Glomerular visceral epithelial cell (primary cell): ENCODE data around the gene OTOA.
"Not testable (repeated sequence)": the region's sequence is repeated elsewhere in the genome, so short reads cannot be mapped to it uniquely, and the experiment has no call there.

Experiments used
- DNase-seq: peaks from one replicate; pipeline ENCODE4 v3.0.0-alpha.2; 2016; ENCODE audit errors: extremely low spot score

OTOA gene

DNA sequence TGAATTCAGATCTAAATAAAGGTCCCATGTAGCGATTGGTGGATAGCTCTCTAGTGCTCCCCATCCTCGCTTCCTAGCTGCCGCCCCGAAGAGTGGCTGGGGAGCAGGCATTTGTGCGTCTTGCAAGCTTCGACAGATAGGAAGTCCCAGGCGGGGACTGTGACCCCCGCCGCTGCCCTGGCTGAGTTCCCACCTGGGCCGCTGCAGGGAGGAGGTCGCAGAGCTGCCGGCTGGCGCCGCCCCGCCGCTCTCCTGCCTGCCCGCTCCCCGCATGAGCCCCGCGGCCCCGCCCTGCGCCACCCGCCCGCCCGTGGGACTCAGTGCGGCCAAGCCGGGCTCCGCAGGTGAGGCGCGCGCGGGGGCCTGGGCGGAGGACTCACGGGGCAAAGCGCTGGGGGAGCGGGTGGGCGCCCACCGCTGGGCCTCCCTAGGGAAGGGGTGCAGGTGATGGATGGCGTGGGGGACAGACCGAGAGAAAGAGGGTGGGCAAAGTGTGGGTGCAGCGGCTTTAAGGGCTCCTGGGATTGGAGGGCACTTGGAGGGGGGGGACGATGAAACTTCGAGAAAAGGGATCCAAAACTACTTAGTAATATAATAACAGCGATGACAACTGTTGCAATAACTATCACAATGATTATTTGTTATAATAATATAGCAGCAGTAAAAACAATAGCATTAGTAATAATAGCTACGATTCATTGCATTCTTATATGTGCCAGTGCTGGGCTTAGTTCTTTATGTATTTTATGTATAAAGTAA lies at the start of gene OTOA:
TSS of gene OTOA (plus strand) at position 80 of the 759 bp plus-strand sequence. CDS start 14,547 bp downstream, outside the sequence.
- no peak for DNase-seq

- DNase-seq: no peak
Measured at GRCh38 chr16:21614896-21615295, 48.9 kb upstream of the OTOA start.

DNA sequence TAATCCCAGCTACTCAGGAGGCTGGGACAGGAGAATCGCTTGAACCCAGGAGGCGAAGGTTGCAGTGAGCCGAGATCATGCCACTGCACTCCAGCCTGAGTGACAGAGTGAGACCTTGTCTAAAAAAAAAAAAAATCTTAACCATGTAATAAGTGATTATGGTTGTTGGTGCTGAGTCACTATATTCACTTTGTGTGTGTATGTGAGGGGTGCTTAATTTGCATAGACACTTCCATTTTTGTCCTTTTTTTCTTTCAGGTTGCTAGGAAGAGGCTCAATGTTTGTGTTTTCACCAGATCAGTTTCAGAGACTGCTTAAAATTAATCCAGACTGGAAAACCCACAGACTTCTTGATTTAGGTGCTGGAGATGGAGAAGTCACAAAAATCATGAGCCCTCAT lies 46.2 kb upstream of the OTOA start:
- no peak for DNase-seq

DNA sequence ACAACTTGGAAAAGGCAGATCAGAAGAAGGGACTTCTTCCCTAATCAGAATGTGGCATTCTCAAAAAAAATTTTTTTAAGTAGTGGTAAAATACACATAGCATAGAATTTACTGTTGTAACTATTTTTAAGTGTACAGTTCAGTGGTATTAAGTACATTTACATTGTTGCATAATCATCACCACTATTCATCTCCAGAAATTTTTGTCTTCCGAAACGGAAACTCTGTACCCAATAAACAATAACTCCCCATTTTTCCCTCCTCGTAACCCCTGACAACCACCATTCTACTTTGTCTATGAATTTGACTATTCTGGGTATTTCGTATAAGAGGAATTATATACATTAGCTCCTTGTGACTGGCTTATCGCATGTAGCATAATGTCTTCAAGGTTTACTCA lies 45.5 kb upstream of the OTOA start:
- no peak for DNase-seq

- no peak for DNase-seq
Measured at GRCh38 chr16:21619765-21620425, 43.9 kb upstream of the OTOA start.

- no peak for DNase-seq
Measured at GRCh38 chr16:21620592-21620991, 43.2 kb upstream of the OTOA start.

GRCh38 chr16:21622545-21622944 lies 41.2 kb upstream of the OTOA start:
- no peak for DNase-seq

- DNase-seq: no peak
Measured at GRCh38 chr16:21625026-21625425, 38.7 kb upstream of the OTOA start.

- DNase-seq: peak; percentile 65
Measured at GRCh38 chr16:21626659-21627277, 37.0 kb upstream of the OTOA start.

- no peak for DNase-seq
Measured at GRCh38 chr16:21628121-21628726, 35.5 kb upstream of the OTOA start.

DNA sequence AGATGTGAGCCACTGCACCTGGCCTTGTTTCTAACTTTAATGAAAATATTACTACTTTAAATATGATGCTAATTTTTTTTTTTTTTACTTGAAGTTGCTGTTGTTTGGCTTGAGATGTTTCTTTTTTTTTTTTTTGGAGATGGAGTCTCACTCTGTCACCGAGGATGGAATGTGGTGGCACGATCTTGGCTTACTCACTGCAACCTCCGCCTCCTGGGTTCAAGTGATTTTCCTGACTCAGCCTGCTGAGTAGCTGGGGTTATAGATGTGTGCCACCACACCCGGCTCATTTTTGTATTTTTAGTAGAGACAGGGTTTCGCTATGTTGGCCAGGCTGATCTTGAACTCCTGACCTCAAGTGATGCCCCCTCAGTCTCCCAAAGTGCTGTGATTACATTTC lies 35.0 kb upstream of the OTOA start:
- no peak for DNase-seq

DNA sequence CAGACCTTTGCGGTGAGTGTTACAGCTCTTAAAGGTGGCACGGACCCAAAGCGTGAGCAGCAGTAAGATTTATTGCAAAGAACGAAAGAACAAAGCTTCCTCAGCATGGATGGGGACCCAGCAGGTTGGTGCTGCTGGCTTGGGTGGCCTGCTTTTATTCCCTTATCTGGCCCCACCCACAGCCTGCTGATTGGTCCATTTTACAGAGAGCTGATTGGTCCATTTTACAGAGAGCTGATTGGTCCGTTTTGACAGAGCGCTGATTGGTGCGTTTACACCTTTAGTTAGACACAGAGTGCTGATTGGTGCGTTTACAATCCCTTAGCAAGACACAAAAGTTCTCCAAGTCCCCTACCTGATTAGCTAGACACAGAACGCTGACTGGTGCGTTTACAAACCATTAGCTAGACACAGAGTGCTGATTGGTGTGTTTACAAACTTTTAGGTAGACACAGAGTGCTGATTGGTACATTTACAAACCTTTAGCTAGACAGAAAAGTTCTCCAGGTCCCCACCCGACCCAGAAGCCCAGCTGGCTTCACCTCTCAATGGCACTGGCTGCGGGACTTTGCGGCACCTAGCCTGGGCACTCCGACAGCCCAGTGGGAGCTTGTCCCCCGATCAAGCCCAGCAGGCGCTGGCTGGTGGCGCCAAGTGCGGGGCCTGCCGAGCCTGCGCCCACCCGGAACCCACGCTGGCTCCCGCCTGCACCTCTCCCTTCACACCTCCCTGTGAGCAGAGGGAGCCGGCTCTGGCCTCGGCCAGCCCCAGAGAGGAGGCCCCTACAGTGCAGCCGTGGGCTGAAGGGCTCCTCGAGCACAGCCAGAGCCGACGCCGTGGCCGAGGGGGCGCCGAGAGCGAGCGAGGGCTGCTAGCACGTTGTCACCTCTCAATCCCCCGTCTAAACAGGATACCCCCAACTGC lies 33.9 kb upstream of the OTOA start:
- not testable (repeated sequence) for DNase-seq

DNA sequence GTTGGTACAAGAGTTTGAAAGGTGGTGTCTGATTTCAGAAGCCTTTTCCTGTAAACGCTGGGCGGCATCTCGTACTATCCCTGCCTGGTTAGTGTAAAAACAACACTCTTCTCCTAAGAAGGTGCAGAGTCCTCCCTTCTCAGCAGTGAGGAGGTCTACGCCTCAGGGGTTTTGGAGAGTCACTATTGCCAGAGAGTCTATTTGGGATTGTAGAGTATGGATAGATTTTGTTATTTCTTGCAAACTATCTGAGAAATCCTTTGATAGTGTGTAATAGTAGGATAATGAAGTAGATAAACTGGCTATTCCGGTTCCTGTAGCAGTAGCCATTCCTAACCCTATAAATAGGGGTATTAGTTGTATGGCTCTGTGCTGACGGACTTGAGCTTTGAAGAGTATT lies 32.9 kb upstream of the OTOA start:
- DNase-seq: not testable (repeated sequence)

DNA sequence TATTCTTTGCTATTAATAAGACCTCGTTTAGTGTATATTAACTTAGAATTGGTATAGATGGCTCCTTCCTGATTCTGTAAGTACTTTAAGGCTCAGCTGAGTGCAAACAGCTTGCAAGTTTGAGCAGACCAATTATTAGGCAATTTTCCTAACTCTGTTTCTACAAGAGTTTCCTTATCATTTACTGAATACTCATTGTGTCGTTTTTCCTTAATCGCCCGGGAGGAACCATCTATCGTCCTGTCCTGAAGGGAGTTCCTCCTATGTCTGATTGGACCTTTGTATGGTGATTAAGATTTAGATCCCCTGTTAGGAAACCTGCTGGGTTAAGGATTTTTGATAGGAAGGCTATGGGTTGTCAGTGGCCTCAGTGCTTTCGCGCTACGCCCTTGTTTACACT lies 32.4 kb upstream of the OTOA start:
- DNase-seq: not testable (repeated sequence)

GRCh38 chr16:21631951-21632575 lies 31.7 kb upstream of the OTOA start:
- not testable (repeated sequence) for DNase-seq

DNA sequence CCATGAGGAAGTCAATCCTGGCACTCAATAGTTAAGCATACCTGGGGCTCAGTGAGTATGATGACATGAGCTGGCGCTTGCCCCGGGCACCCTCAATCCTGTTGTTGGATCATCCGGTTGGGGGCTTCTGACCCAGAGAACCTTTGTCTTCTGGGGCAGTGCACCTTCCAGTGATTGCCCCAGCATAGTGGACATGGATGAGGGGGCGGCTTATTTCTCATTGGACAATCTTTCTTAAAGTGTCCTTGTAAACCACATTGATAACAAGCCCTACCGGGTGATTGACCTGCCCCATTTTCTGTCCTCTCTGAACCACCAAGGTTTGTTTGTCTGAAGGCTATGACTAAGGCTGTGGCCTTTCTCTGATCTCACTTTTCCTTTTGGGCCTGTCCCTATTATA lies 29.6 kb upstream of the OTOA start:
- DNase-seq: no peak

- DNase-seq: not testable (repeated sequence)
Measured at GRCh38 chr16:21635694-21636093, 28.1 kb upstream of the OTOA start.

DNA sequence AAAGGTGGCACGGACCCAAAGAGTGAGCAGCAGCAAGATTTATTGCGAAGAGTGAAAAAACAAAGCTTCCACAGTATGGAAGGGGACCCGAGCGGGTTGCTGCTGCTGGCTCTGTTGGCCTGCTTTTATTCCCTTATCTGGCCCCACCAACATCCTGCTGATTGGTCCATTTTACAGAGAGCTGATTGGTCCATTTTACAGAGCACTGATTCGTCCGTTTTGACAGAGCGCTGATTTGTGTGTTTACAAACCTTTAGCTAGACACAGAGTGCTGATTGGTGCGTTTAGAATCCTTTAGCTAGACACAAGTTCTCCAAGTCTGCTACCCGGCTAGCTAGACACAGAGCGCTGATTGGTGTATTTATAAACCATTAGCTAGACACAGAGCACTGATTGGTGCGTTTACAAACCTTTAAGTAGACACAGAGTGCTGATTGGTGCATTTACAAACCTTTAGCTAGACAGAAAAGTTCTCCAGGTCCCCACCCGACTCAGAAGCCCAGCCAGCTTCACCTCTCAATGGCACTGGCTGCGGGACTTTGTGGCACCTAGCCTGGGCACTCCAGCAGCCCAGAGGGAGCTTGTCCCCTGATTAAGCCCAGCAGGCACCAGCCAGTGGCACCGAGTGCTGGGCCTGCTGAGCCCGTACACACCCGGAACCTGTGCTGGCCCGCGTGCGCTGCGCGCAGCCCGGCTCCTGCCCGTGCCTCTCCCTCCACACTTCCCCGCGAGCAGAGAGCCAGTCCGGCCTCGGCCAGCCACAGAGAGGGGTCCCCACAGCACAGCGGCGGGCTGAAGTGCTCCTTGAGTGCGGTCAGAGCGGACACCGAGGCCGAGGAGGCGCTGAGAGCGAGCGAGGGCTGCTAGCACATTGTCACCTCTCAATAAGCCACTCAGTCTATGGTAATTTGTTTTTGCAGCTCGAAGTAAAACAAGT lies 26.5 kb upstream of the OTOA start:
- no peak for DNase-seq

GRCh38 chr16:21638573-21638975 lies 25.2 kb upstream of the OTOA start:
- no peak for DNase-seq

DNA sequence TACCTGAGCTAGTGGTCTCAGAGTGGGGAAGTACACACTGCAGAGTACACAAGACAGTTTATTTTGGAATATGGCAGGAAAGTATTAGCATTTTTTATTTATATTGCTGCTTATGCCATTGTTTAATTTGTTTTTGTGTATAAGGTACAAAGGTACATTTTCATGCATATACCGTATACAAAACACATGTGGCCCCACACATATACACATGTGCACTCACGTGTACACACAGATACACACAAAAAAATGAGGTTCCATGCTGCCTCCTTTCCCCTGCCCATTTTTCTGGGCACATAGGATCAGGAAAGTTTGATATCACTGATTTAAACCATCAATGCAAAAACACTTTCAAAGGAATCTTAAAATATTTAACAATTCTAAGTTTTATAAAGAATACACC lies 24.3 kb upstream of the OTOA start:
- no peak for DNase-seq
